Testis (tissue), 2 donors: ENCODE data around the gene RSPO4.

Experiments used
- CTCF ChIP-seq, 3 experiments: fragments of 450-650 bp in 2 of 3; fragments of 200-600 bp in 1 of 3; sonication (generic) in 1 of 3; IDR thresholded peaks; one replicate each; pipeline ENCODE4 v1.5.1; 2016 to 2019; ENCODE audit warnings: antibody characterized with exemption in 3 of 3, mild to moderate bottlenecking in 2 of 3, moderate library complexity in 1 of 3
- POLR2A ChIP-seq: fragments of 450-650 bp; IDR thresholded peaks from one replicate; pipeline ENCODE4 v1.6.1; 2017; ENCODE audit warnings: antibody characterized with exemption, mild to moderate bottlenecking, moderate library complexity

GRCh38 chr20:955656-956055 is 46.5 kb downstream of the RSPO4 start:
- TF ChIP-seq CTCF (IDR thresholded peaks at IDR 0.05) (no peak), POLR2A (no peak)
